ENCODE results near the gene SMAD3. TPM values are rescaled to one million over a fixed set of nuclear protein-coding genes. Genes with fewer than 3 reads are reported as not detected.

SMAD3 gene
- total and polyA plus RNA-seq, 2 of the 8 experiments (the other 6 are each of a cell fraction or from before 2014, with no cell fraction given) = 10.1 to 12.4 TPM

GRCh38 chr15:67121644-67122605 lies 56.5 kb downstream of the SMAD3 start:
- Histone ChIP-seq H3K9ac (replicated peaks in 1 of 4; ENCODE audit: extremely low read depth in 1 of 4, low read depth in 3 of 4, low read length in 3 of 4) (no peak overlapping the region), H4K5ac (ENCODE audit: insufficient read length, low read depth, low read length) (no peak overlapping the region), H3K79me2 (ENCODE audit: control insufficient read depth in 1 of 2, insufficient read depth in 2 of 2, low read length in 2 of 2) (no peaks in the 10 kb centered on the region), H3K14ac (ENCODE audit: insufficient read length) (no peak overlapping the region), H3K4ac (replicated peaks; ENCODE audit: insufficient read length, low read depth, low read length) (no peak overlapping the region), H3K4me2 (ENCODE audit: insufficient read depth in 1 of 2, low read depth in 2 of 2, low read length in 2 of 2) (no peak overlapping the region), H3K36me3 (ENCODE audit: control insufficient read depth in 2 of 4, insufficient read depth in 4 of 4, low read length in 3 of 4) (no peaks in the 10 kb centered on the region), H4K8ac (ENCODE audit: extremely low read depth, insufficient read depth, low read length) (no peak overlapping the region), H2BK12ac (ENCODE audit: low read depth, low read length) (peak overlapping the region; percentile 5; the same call in 1 of the 2 replicates), H3K18ac (ENCODE audit: extremely low read depth, low read length) (no peak overlapping the region), H3K23me2 (ENCODE audit: low read depth, low read length) (no peaks in the 10 kb centered on the region), H3K27ac (ENCODE audit: low read depth, low read length) (no peak overlapping the region), H2AFZ (ENCODE audit: low read length) (no peak overlapping the region), H3K4me1 (replicated peaks in 1 of 4; ENCODE audit: control insufficient read depth in 3 of 4, insufficient read depth in 4 of 4, low read length in 3 of 4) (peaks cover 0 to 2% (median 0%) of the 10 kb centered on the region in 4 experiments; a peak in 3 of 7 replicates), H3K4me3 (ENCODE audit: extremely low read depth in 1 of 4, insufficient read depth in 2 of 4, low read depth in 3 of 4, low read length in 4 of 4) (no peak overlapping the region), H3K23ac (ENCODE audit: insufficient read length) (no peak overlapping the region), H2BK120ac (replicated peaks; ENCODE audit: low read depth, low read length) (no peak overlapping the region), H3K9me3 (ENCODE audit: insufficient read depth in 2 of 2, low read depth in 1 of 2, low read length in 1 of 2) (no peaks in the 10 kb centered on the region), H3K56ac (replicated peaks; ENCODE audit: insufficient read length, low read depth, low read length) (no peak overlapping the region), H2BK20ac (ENCODE audit: low read length) (no peak overlapping the region), H2BK5ac (ENCODE audit: low read depth, low read length) (no peak overlapping the region), H2AK5ac (ENCODE audit: low read depth, low read length) (no peak overlapping the region), H4K20me1 (replicated peaks in 1 of 2; ENCODE audit: control insufficient read depth in 1 of 2, insufficient read depth in 2 of 2, low read length in 2 of 2) (no peaks in the 10 kb centered on the region), H3K79me1 (ENCODE audit: low read depth, low read length) (no peaks in the 10 kb centered on the region), H3K27me3 (replicated peaks in 1 of 4; ENCODE audit: control insufficient read depth in 3 of 4, extremely low read depth in 1 of 4, insufficient read depth in 3 of 4, low read length in 3 of 4) (no peaks in the 10 kb centered on the region), H2BK15ac (ENCODE audit: low read length) (no peak overlapping the region), H4K91ac (replicated peaks; ENCODE audit: insufficient read length, low read length) (no peak overlapping the region)
- WGBS, 2 experiments (ENCODE audit: extremely low coverage in 1 of 2, insufficient coverage in 1 of 2, insufficient read length in 1 of 2, insufficient replicate concordance in 2 of 2, low coverage in 1 of 2, low lambda C conversion rate in 2 of 2, missing lambda C conversion rate in 1 of 2) = 87% methylated on average over 10 of the region's 10 CpGs; no CpG with 5 or more reads in 1 of the 2 experiments
- FAIRE-seq = no peak
- ChIA-PET POLR2A (ENCODE audit: partially characterized antibody) (interaction anchor here (1.3 kb wide), 1 partner anchor 10 kb away, joined by 4 read pairs; no protein-coding TSS in a partner anchor), CTCF (ENCODE audit: partially characterized antibody) (interaction anchor here (0.6 to 2.5 kb wide), 5 partner anchors 9 to 331 kb away, joined by 3 to 12 read pairs (median 3); no protein-coding TSS in a partner anchor)
- no peak for DNase-seq (ENCODE audit: low read depth in 1 of 2, low spot score in 2 of 2)
- TF ChIP-seq EZH2 (IDR thresholded peaks at IDR 0.05; ENCODE audit: low read depth, low read length, severe bottlenecking) = no peak
- TF ChIP-seq TEAD4 (IDR thresholded peaks at IDR 0.05; ENCODE audit: low read depth, low read length) = no peak
- TF ChIP-seq SAP30 (IDR thresholded peaks at IDR 0.05; ENCODE audit: insufficient read depth, insufficient replicate concordance, low read length) = no peak
- no peak for TF ChIP-seq E2F6 (IDR thresholded peaks at IDR 0.05)
- TF ChIP-seq EGR1 (IDR thresholded peaks at IDR 0.05; ENCODE audit: borderline replicate concordance, low read depth, low read length) = no peak
- no peak for TF ChIP-seq CHD1 (IDR thresholded peaks at IDR 0.05; ENCODE audit: low read depth, low read length)
- no peak for TF ChIP-seq SIRT6 (IDR thresholded peaks at IDR 0.05; ENCODE audit: low read length)
- no peak for TF ChIP-seq MAX (IDR thresholded peaks at IDR 0.05)

Measured in H1 (cell line).